Glutamatergic neuron (in vitro differentiated cells): ENCODE measurements around the gene PDE8B. TPM values are rescaled to one million over a fixed set of nuclear protein-coding genes. Genes with fewer than 3 reads are reported as not detected.

Experiments used
- DNase-seq: peaks from one replicate; pipeline ENCODE4 v3.0.0; 2022
- H3K27ac Mint-ChIP-seq: one replicate; pipeline ENCODE4 v1.8.0; 2020; ENCODE audit warnings: mild to moderate bottlenecking, mixed read lengths, inconsistent platforms; ENCODE audit not compliant: unreplicated experiment
- H3K27me3 Mint-ChIP-seq: one replicate; pipeline ENCODE4 v1.8.0; 2020; ENCODE audit warnings: mild to moderate bottlenecking, moderate library complexity, mixed read lengths, inconsistent platforms; ENCODE audit not compliant: unreplicated experiment
- H3K36me3 Mint-ChIP-seq: one replicate; pipeline ENCODE4 v1.8.0; 2020; ENCODE audit warnings: mild to moderate bottlenecking, mixed read lengths, inconsistent platforms; ENCODE audit not compliant: unreplicated experiment
- H3K4me1 Mint-ChIP-seq: one replicate; pipeline ENCODE4 v1.8.0; 2020; ENCODE audit warnings: mild to moderate bottlenecking, low read depth, mixed read lengths, inconsistent platforms; ENCODE audit not compliant: unreplicated experiment
- H3K4me3 Mint-ChIP-seq: one replicate; pipeline ENCODE4 v1.8.0; 2020; ENCODE audit warnings: mild to moderate bottlenecking, mixed read lengths, inconsistent platforms; ENCODE audit not compliant: unreplicated experiment
- H3K9me3 Mint-ChIP-seq: one replicate; pipeline ENCODE4 v1.8.0; 2020; ENCODE audit warnings: mild to moderate bottlenecking, moderate library complexity, mixed read lengths, inconsistent platforms; ENCODE audit not compliant: unreplicated experiment
- CTCF ChIP-seq: fragments of 200-600 bp; sonication (generic); IDR thresholded peaks from one replicate; pipeline ENCODE4 v1.5.0; 2021; ENCODE audit not compliant: partially characterized antibody, unreplicated experiment
- total RNA-seq: library from RNA; stranded (reverse); fragmentation: NEBNext Ultra II Directional; extraction: Animal tissue kit (Norgen Biotek cat#: 25700); gene quantifications from one replicate; pipeline ENCODE4 v1.2.1, GENCODE V29; 2021; ENCODE audit not compliant: unreplicated experiment

PDE8B gene
- total RNA-seq, 1 donor from 2014 or later, result 1.1 TPM

DNA sequence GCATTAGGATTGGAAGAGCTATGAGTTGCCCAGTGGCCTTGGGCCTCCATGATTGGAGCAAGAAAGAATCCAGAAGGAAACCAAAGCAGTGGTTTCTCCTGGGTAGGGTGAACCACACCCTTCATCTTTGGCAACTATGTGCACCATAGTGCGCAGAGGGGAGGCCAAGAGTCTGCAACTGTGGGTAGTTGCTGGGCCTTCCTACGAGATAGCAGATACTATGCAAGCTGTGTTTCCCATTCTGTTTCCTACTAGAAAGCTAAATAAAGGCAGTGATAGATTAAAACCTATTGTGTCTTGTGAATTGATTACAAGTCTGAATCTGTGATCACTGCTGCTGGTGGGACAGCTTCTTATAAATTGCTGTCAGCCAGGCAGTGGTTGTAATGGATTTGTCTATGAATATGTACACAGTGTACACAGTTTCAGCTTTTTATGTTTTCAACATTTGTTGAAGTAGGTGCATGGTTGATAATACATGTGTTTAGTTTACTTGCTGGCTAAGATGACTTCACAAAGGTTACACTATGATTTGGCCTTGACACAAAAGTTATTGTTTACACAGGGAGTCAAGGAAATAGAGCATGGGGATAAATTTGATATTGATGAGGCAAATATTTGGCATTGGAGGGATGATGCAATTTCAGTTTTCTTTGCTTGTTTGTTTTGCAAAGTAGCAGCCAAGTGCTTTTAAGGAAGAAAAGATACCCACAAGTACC is 23.7 kb upstream of the PDE8B start:
- no peaks in the 10 kb centered on the region for H3K9me3 Mint-ChIP-seq
- H3K27ac Mint-ChIP-seq, result no peak overlapping the region
- no peak for TF ChIP-seq CTCF
- H3K4me3 Mint-ChIP-seq, result no peak overlapping the region
- H3K36me3 Mint-ChIP-seq, result peaks cover 4% of the 10 kb centered on the region
- H3K27me3 Mint-ChIP-seq, result peaks cover 6% of the 10 kb centered on the region
- no peaks in the 10 kb centered on the region for H3K4me1 Mint-ChIP-seq
- no peak for DNase-seq

GRCh38 chr5:77189421-77189820 is 21.1 kb upstream of the PDE8B start:
- Mint-ChIP-seq H3K27ac (no peak overlapping the region), H3K27me3 (no peaks in the 10 kb centered on the region), H3K9me3 (peaks cover 2% of the 10 kb centered on the region), H3K4me3 (no peak overlapping the region), H3K4me1 (no peaks in the 10 kb centered on the region), H3K36me3 (peaks cover 4% of the 10 kb centered on the region)
- TF ChIP-seq CTCF, result no peak
- no peak for DNase-seq

DNA sequence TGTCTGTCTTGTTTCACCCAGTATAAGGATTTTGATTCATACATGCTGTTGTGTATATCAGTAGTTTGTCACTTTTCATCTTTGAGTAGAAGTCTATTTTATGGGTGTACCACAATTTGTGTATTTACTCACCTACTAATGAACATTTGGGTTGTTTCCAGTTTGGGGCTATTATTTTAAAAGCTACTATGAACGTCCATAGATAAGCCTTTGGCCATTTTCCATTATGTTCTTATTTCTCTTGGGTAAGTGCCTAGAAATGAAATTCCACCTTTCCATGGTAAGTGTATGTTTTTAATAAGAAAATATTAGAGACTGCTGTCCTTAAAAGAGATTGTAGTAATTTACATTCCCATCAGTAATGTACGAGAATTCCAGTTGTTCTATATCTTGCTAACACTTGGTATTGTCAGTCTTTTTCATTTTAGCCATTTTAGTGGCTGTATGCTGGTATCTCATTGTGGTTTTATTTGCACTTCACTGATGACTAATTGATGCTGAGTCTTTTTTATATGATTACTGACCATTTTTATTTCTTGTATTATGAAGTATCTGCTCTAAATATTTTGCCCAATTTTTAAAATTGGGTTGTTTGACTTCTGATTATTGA is 17.9 kb upstream of the PDE8B start:
- H3K9me3 Mint-ChIP-seq, result peaks cover 4% of the 10 kb centered on the region
- no peak overlapping the region for H3K27ac Mint-ChIP-seq
- no peak overlapping the region for H3K4me3 Mint-ChIP-seq
- DNase-seq, result no peak
- H3K4me1 Mint-ChIP-seq, result no peaks in the 10 kb centered on the region
- H3K36me3 Mint-ChIP-seq, result peaks cover 4% of the 10 kb centered on the region
- H3K27me3 Mint-ChIP-seq, result no peaks in the 10 kb centered on the region
- no peak for TF ChIP-seq CTCF

DNA sequence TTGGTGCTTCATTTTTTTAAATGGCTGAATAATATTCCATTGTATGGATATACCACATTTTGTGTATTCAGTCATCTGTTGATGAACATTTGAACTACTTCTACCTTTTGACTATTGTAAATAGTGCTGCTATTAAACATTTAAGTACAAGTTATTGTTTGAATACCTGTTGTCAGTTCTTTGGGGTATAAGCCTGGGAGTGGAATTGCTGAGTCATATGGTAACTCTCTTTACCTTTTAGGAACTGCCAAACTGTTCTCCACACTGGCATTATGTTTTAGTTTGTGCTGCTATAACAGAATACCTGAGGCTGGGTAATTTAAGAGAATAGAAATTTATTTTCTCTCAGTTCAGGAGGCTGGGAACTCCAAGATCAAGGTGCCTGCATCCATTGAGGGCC is 15.7 kb upstream of the PDE8B start:
- H3K4me1 Mint-ChIP-seq, result no peaks in the 10 kb centered on the region
- no peak for TF ChIP-seq CTCF
- H3K9me3 Mint-ChIP-seq, result peaks cover 4% of the 10 kb centered on the region
- H3K4me3 Mint-ChIP-seq, result no peak overlapping the region
- no peaks in the 10 kb centered on the region for H3K27me3 Mint-ChIP-seq
- no peak overlapping the region for H3K27ac Mint-ChIP-seq
- peaks cover 5% of the 10 kb centered on the region for H3K36me3 Mint-ChIP-seq
- DNase-seq, result no peak

- Mint-ChIP-seq H3K4me3 (no peak overlapping the region), H3K27ac (no peak overlapping the region), H3K27me3 (no peaks in the 10 kb centered on the region), H3K9me3 (peaks cover 2% of the 10 kb centered on the region), H3K36me3 (peaks cover 5% of the 10 kb centered on the region), H3K4me1 (no peaks in the 10 kb centered on the region)
- DNase-seq, result no peak
- TF ChIP-seq CTCF, result no peak
Measured at GRCh38 chr5:77197840-77198554, 12.5 kb upstream of the PDE8B start.
